Measurements from ENCODE around the gene SLC9A9. TPM values are rescaled to one million over a fixed set of nuclear protein-coding genes. Genes with fewer than 3 reads are reported as not detected.

SLC9A9 gene
- total RNA-seq, 1 experiment from 2014 or later: 1.4 TPM

- Histone ChIP-seq H3K27ac (ENCODE audit: low read depth, low read length, poor library complexity, severe bottlenecking) (no peak overlapping the region), H3K4me3 (ENCODE audit: low read depth, low read length, poor library complexity, severe bottlenecking) (no peak overlapping the region), H3K9me3 (ENCODE audit: low read depth, low read length, poor library complexity, severe bottlenecking) (no peaks in the 10 kb centered on the region), H3K27me3 (replicated peaks; ENCODE audit: insufficient read depth, low read depth, low read length, poor library complexity) (no peaks in the 10 kb centered on the region), H3K36me3 (ENCODE audit: insufficient read depth, low read length, poor library complexity, severe bottlenecking) (no peaks in the 10 kb centered on the region), H3K4me1 (ENCODE audit: insufficient read depth, low read length, poor library complexity, severe bottlenecking) (no peaks in the 10 kb centered on the region)
- DNase-seq (ENCODE audit: low spot score): no peak
- TF ChIP-seq CTCF (conservative IDR thresholded peaks at IDR 0.05; ENCODE audit: low read depth, low read length): no peak
- TF ChIP-seq EZH2 (IDR thresholded peaks at IDR 0.05; ENCODE audit: borderline replicate concordance, low read depth, low read length, poor library complexity, severe bottlenecking): no peak
- intact Hi-C loops (cut with micrococcal nuclease; ENCODE audit: unreplicated experiment): no loop called here
- ChIA-PET POLR2A (ENCODE audit: low non-redundant PET) (no interaction called here), CTCF (no interaction called here)
- BruUV-seq (replicated peaks): no TSS peak
Observed at GRCh38 chr3:143291836-143292447, 556.3 kb downstream of the SLC9A9 start.

- ChIA-PET CTCF (no interaction called here), POLR2A (ENCODE audit: low non-redundant PET) (no interaction called here)
- intact Hi-C loops (cut with micrococcal nuclease; ENCODE audit: unreplicated experiment): no loop called here
- BruUV-seq (replicated peaks): no TSS peak
- no peaks in the 10 kb centered on the region for H3K4me1 ChIP-seq (ENCODE audit: insufficient read depth, low read length, poor library complexity, severe bottlenecking)
- DNase-seq (ENCODE audit: low spot score): no peak
- no peaks in the 10 kb centered on the region for H3K36me3 ChIP-seq (ENCODE audit: insufficient read depth, low read length, poor library complexity, severe bottlenecking)
- H3K27me3 ChIP-seq (replicated peaks; ENCODE audit: insufficient read depth, low read depth, low read length, poor library complexity): no peaks in the 10 kb centered on the region
- no peaks in the 10 kb centered on the region for H3K9me3 ChIP-seq (ENCODE audit: low read depth, low read length, poor library complexity, severe bottlenecking)
- no peak overlapping the region for H3K27ac ChIP-seq (ENCODE audit: low read depth, low read length, poor library complexity, severe bottlenecking)
- no peak for TF ChIP-seq CTCF (conservative IDR thresholded peaks at IDR 0.05; ENCODE audit: low read depth, low read length)
- no peak for TF ChIP-seq EZH2 (IDR thresholded peaks at IDR 0.05; ENCODE audit: borderline replicate concordance, low read depth, low read length, poor library complexity, severe bottlenecking)
- H3K4me3 ChIP-seq (ENCODE audit: low read depth, low read length, poor library complexity, severe bottlenecking): no peak overlapping the region
Observed at GRCh38 chr3:143288944-143289343, 559.3 kb downstream of the SLC9A9 start.

GRCh38 chr3:143287403-143287802 lies 560.9 kb downstream of the SLC9A9 start:
- Histone ChIP-seq H3K9me3 (ENCODE audit: low read depth, low read length, poor library complexity, severe bottlenecking) (no peaks in the 10 kb centered on the region), H3K27ac (ENCODE audit: low read depth, low read length, poor library complexity, severe bottlenecking) (no peak overlapping the region), H3K36me3 (ENCODE audit: insufficient read depth, low read length, poor library complexity, severe bottlenecking) (no peaks in the 10 kb centered on the region), H3K27me3 (replicated peaks; ENCODE audit: insufficient read depth, low read depth, low read length, poor library complexity) (no peaks in the 10 kb centered on the region), H3K4me1 (ENCODE audit: insufficient read depth, low read length, poor library complexity, severe bottlenecking) (no peaks in the 10 kb centered on the region), H3K4me3 (ENCODE audit: low read depth, low read length, poor library complexity, severe bottlenecking) (no peak overlapping the region)
- TF ChIP-seq EZH2 (IDR thresholded peaks at IDR 0.05; ENCODE audit: borderline replicate concordance, low read depth, low read length, poor library complexity, severe bottlenecking) (no peak), CTCF (conservative IDR thresholded peaks at IDR 0.05; ENCODE audit: low read depth, low read length) (no peak)
- CTCF ChIA-PET: no interaction called here
- DNase-seq (ENCODE audit: low spot score): no peak
- no TSS peak for BruUV-seq (replicated peaks)
- POLR2A ChIA-PET (ENCODE audit: low non-redundant PET): no interaction called here
- intact Hi-C loops (cut with micrococcal nuclease; ENCODE audit: unreplicated experiment): no loop called here
